ENCODE data around the gene PLEKHM3. TPM values are rescaled to one million over a fixed set of nuclear protein-coding genes. Genes with fewer than 3 reads are reported as not detected.

PLEKHM3 gene
- polyA plus RNA-seq, 3 donors from 2014 or later = 2.8 to 6.5 (median 3.1) TPM

GRCh38 chr2:207944334-207944733, 81.0 kb downstream of the PLEKHM3 start:
- H3K9me3 Mint-ChIP-seq = no peaks in the 10 kb centered on the region
- H3K4me1 Mint-ChIP-seq = no peaks in the 10 kb centered on the region
- peaks cover 10 to 20% (median 14%) of the 10 kb centered on the region in 3 donors for H3K36me3 Mint-ChIP-seq
- H3K27ac Mint-ChIP-seq = no peak overlapping the region
- DNase-seq = no peak
- H3K4me3 Mint-ChIP-seq = no peak overlapping the region
- H3K27me3 Mint-ChIP-seq (ENCODE audit: low read depth in 3 of 3) = no peaks in the 10 kb centered on the region

GRCh38 chr2:207939342-207940108, 85.8 kb downstream of the PLEKHM3 start:
- H3K36me3 Mint-ChIP-seq = peaks cover 10 to 14% (median 10%) of the 10 kb centered on the region in 3 donors
- no peak overlapping the region for H3K27ac Mint-ChIP-seq
- no peaks in the 10 kb centered on the region for H3K27me3 Mint-ChIP-seq (ENCODE audit: low read depth in 3 of 3)
- no peaks in the 10 kb centered on the region for H3K4me1 Mint-ChIP-seq
- H3K4me3 Mint-ChIP-seq = no peak overlapping the region
- no peak for DNase-seq
- no peaks in the 10 kb centered on the region for H3K9me3 Mint-ChIP-seq

GRCh38 chr2:207938886-207939285, 86.4 kb downstream of the PLEKHM3 start:
- H3K36me3 Mint-ChIP-seq = peaks cover 6 to 9% (median 6%) of the 10 kb centered on the region in 3 donors

GRCh38 chr2:207938415-207938814, 86.9 kb downstream of the PLEKHM3 start:
- no peaks in the 10 kb centered on the region for H3K27me3 Mint-ChIP-seq (ENCODE audit: low read depth in 3 of 3)

More at GRCh38 chr2:207938886-207939285, 86.4 kb downstream of the PLEKHM3 start:
- no peak overlapping the region for H3K27ac Mint-ChIP-seq
- H3K4me1 Mint-ChIP-seq = no peaks in the 10 kb centered on the region
- no peak for DNase-seq
- H3K9me3 Mint-ChIP-seq = no peaks in the 10 kb centered on the region
- H3K4me3 Mint-ChIP-seq = no peak overlapping the region
- H3K27me3 Mint-ChIP-seq (ENCODE audit: low read depth in 3 of 3) = no peaks in the 10 kb centered on the region

GRCh38 chr2:207937823-207938222, 87.5 kb downstream of the PLEKHM3 start:
- Mint-ChIP-seq H3K4me1 (no peaks in the 10 kb centered on the region), H3K4me3 (no peak overlapping the region), H3K9me3 (no peaks in the 10 kb centered on the region), H3K27me3 (ENCODE audit: low read depth in 3 of 3) (no peaks in the 10 kb centered on the region), H3K36me3 (peaks cover 4 to 6% (median 4%) of the 10 kb centered on the region in 3 donors), H3K27ac (no peak overlapping the region)
- no peak for DNase-seq

More at GRCh38 chr2:207938415-207938814, 86.9 kb downstream of the PLEKHM3 start:
- no peaks in the 10 kb centered on the region for H3K9me3 Mint-ChIP-seq
- no peak overlapping the region for H3K4me3 Mint-ChIP-seq
- H3K27ac Mint-ChIP-seq = no peak overlapping the region
- peaks cover 4 to 8% (median 4%) of the 10 kb centered on the region in 3 donors for H3K36me3 Mint-ChIP-seq
- no peaks in the 10 kb centered on the region for H3K4me1 Mint-ChIP-seq
- DNase-seq = no peak

GRCh38 chr2:207937253-207937652, 88.1 kb downstream of the PLEKHM3 start:
- DNase-seq = no peak
- H3K36me3 Mint-ChIP-seq = peaks cover 4% of the 10 kb centered on the region in 3 donors
- no peaks in the 10 kb centered on the region for H3K9me3 Mint-ChIP-seq
- H3K27ac Mint-ChIP-seq = no peak overlapping the region
- H3K4me1 Mint-ChIP-seq = no peaks in the 10 kb centered on the region
- H3K27me3 Mint-ChIP-seq (ENCODE audit: low read depth in 3 of 3) = no peaks in the 10 kb centered on the region
- H3K4me3 Mint-ChIP-seq = no peak overlapping the region

- no peak overlapping the region for H3K4me3 Mint-ChIP-seq
- H3K36me3 Mint-ChIP-seq = no peaks in the 10 kb centered on the region
- DNase-seq = no peak
- H3K27me3 Mint-ChIP-seq (ENCODE audit: low read depth in 3 of 3) = no peaks in the 10 kb centered on the region
- no peaks in the 10 kb centered on the region for H3K9me3 Mint-ChIP-seq
- H3K27ac Mint-ChIP-seq = no peak overlapping the region
- no peaks in the 10 kb centered on the region for H3K4me1 Mint-ChIP-seq
Observed at GRCh38 chr2:207936380-207936779, 88.9 kb downstream of the PLEKHM3 start.

GRCh38 chr2:207935991-207936370, 89.3 kb downstream of the PLEKHM3 start:
- Mint-ChIP-seq H3K27ac (no peak overlapping the region), H3K27me3 (ENCODE audit: low read depth in 3 of 3) (no peaks in the 10 kb centered on the region), H3K36me3 (peaks cover 0 to 4% (median 0%) of the 10 kb centered on the region in 3 donors), H3K9me3 (no peaks in the 10 kb centered on the region), H3K4me1 (no peaks in the 10 kb centered on the region), H3K4me3 (no peak overlapping the region)
- DNase-seq = no peak

GRCh38 chr2:207935121-207935990, 90.0 kb downstream of the PLEKHM3 start:
- no peak overlapping the region for H3K4me3 Mint-ChIP-seq
- no peak for DNase-seq
- no peaks in the 10 kb centered on the region for H3K9me3 Mint-ChIP-seq
- no peaks in the 10 kb centered on the region for H3K27me3 Mint-ChIP-seq (ENCODE audit: low read depth in 3 of 3)
- H3K4me1 Mint-ChIP-seq = no peaks in the 10 kb centered on the region
- no peak overlapping the region for H3K27ac Mint-ChIP-seq
- peaks cover 0 to 9% (median 0%) of the 10 kb centered on the region in 3 donors for H3K36me3 Mint-ChIP-seq

- Mint-ChIP-seq H3K4me1 (no peaks in the 10 kb centered on the region), H3K27me3 (ENCODE audit: low read depth in 3 of 3) (no peaks in the 10 kb centered on the region), H3K27ac (no peak overlapping the region), H3K9me3 (no peaks in the 10 kb centered on the region), H3K36me3 (peaks cover 0 to 9% (median 1%) of the 10 kb centered on the region in 3 donors), H3K4me3 (no peak overlapping the region)
- DNase-seq = no peak
Observed at GRCh38 chr2:207934720-207935119, 90.6 kb downstream of the PLEKHM3 start.

GRCh38 chr2:207933396-207934065, 91.8 kb downstream of the PLEKHM3 start:
- DNase-seq = no peak
- no peak overlapping the region for H3K4me3 Mint-ChIP-seq
- no peaks in the 10 kb centered on the region for H3K9me3 Mint-ChIP-seq
- peaks cover 3 to 15% (median 8%) of the 10 kb centered on the region in 3 donors for H3K36me3 Mint-ChIP-seq
- no peaks in the 10 kb centered on the region for H3K4me1 Mint-ChIP-seq
- H3K27ac Mint-ChIP-seq = no peak overlapping the region
- no peaks in the 10 kb centered on the region for H3K27me3 Mint-ChIP-seq (ENCODE audit: low read depth in 3 of 3)

- Mint-ChIP-seq H3K27ac (no peak overlapping the region), H3K4me3 (no peak overlapping the region), H3K9me3 (no peaks in the 10 kb centered on the region), H3K36me3 (peaks cover 3 to 21% (median 9%) of the 10 kb centered on the region in 3 donors), H3K4me1 (no peaks in the 10 kb centered on the region), H3K27me3 (ENCODE audit: low read depth in 3 of 3) (no peaks in the 10 kb centered on the region)
- DNase-seq = no peak
Observed at GRCh38 chr2:207932106-207932505, 93.2 kb downstream of the PLEKHM3 start.

GRCh38 chr2:207930747-207931146, 94.6 kb downstream of the PLEKHM3 start:
- no peak for DNase-seq
- Mint-ChIP-seq H3K27me3 (ENCODE audit: low read depth in 3 of 3) (no peaks in the 10 kb centered on the region), H3K36me3 (peaks cover 3 to 28% (median 9%) of the 10 kb centered on the region in 3 donors), H3K4me3 (no peak overlapping the region), H3K4me1 (peaks cover 5 to 6% of the 10 kb centered on the region in 2 donors), H3K27ac (no peak overlapping the region), H3K9me3 (no peaks in the 10 kb centered on the region)

GRCh38 chr2:207929923-207930322, 95.4 kb downstream of the PLEKHM3 start:
- Mint-ChIP-seq H3K36me3 (peaks cover 3 to 30% (median 10%) of the 10 kb centered on the region in 3 donors), H3K27me3 (ENCODE audit: low read depth in 3 of 3) (no peaks in the 10 kb centered on the region)

More at GRCh38 chr2:207929923-207930322, 95.4 kb downstream of the PLEKHM3 start:
- Mint-ChIP-seq H3K9me3 (no peaks in the 10 kb centered on the region), H3K4me3 (no peak overlapping the region), H3K27ac (no peak overlapping the region), H3K4me1 (peaks cover 8 to 12% of the 10 kb centered on the region in 2 donors)
- no peak for DNase-seq

Data from immature natural killer cell (primary cell).